Measurements from ENCODE around the gene RPL36AL. TPM values are rescaled to one million over a fixed set of nuclear protein-coding genes. Genes with fewer than 3 reads are reported as not detected.

Gene RPL36AL
- total and polyA plus RNA-seq, 11 donors, result 107 to 512 (median 140) TPM

- no peak for TF ChIP-seq POLR2A (IDR thresholded peaks at IDR 0.05)
- TF ChIP-seq CTCF (IDR thresholded peaks at IDR 0.05), result no peak
- ATAC-seq, result no peak
- Histone ChIP-seq H3K4me3 (no peak overlapping the region), H3K36me3 (peaks cover 0 to 26% (median 9%) of the 10 kb centered on the region in 9 donors), H3K9me3 (no peaks in the 10 kb centered on the region), H3K4me1 (peaks cover 0 to under 1% (median 0%) of the 10 kb centered on the region in 12 donors), H3K27ac (no peak overlapping the region), H3K27me3 (no peaks in the 10 kb centered on the region)
- 93 to 97% (median 95%) methylated on average over 4 of the region's 4 CpGs for WGBS, 4 donors
- intact Hi-C loops (cut with DNase I), result no loop called here
- DNase-seq, result no peak
Measured at GRCh38 chr14:49612251-49612650, 8.2 kb downstream of the RPL36AL start.

GRCh38 chr14:49607583-49607982 is 12.8 kb downstream of the RPL36AL start:
- Histone ChIP-seq H3K9me3 (no peaks in the 10 kb centered on the region), H3K27me3 (no peaks in the 10 kb centered on the region), H3K36me3 (peaks cover 0 to 49% (median 6%) of the 10 kb centered on the region in 9 donors), H3K27ac (no peak overlapping the region), H3K4me3 (no peak overlapping the region), H3K4me1 (no peaks in the 10 kb centered on the region)
- ATAC-seq (no peak), DNase-seq (no peak)
- TF ChIP-seq CTCF (IDR thresholded peaks at IDR 0.05) (no peak), POLR2A (IDR thresholded peaks at IDR 0.05) (no peak)
- 89 to 98% (median 97%) methylated on average over 6 of the region's 6 CpGs for WGBS, 4 donors
- intact Hi-C loops (cut with DNase I), result no loop called here

GRCh38 chr14:49598485-49599300 is 21.7 kb downstream of the RPL36AL start, which contains the start of gene LRR1:
TSS of gene LRR1 (plus strand) at chr14:49598940. CDS start at chr14:49599021, 81 bp downstream.
- no peaks in the 10 kb centered on the region for H3K9me3 ChIP-seq
- H3K4me3 ChIP-seq, result peak within 1 kb of the TSS; percentile 63 to 97 (median 78)
- TF ChIP-seq POLR2A (IDR thresholded peaks at IDR 0.05) (peak in 1 of 2 donors; percentile 29), CTCF (IDR thresholded peaks at IDR 0.05) (peak in 2 of 12 donors; percentile 23)
- peaks cover 0 to 13% (median 0%) of the 10 kb centered on the region in 9 donors for H3K36me3 ChIP-seq
- 0 to 1% (median 0%) methylated on average over 45 to 77 of the region's 77 CpGs for WGBS, 4 donors
- ATAC-seq (peak; percentile 86 to 92 (median 90)), DNase-seq (peak; percentile 82 to 93 (median 88))
- no peaks in the 10 kb centered on the region for H3K27me3 ChIP-seq
- intact Hi-C loops (cut with DNase I), result loop anchor here in 2 of 10 donors (1.0 to 2.0 kb wide), 2 partner anchors 11 to 22 kb away; partner anchors contain the start of genes MGAT2 (in 1 of the 2) and RPL36AL (in 1 of the 2)
- peak within 1 kb of the TSS; percentile 83 to 98 (median 92) for H3K27ac ChIP-seq
- H3K4me1 ChIP-seq, result peaks cover 0 to 42% (median 7%) of the 10 kb centered on the region in 12 donors

GRCh38 chr14:49598189-49598484 is 22.3 kb downstream of the RPL36AL start:
- ATAC-seq (peak in 3 of 4 donors; percentile 6 to 33 (median 27)), DNase-seq (peak in 2 of 5 donors; percentile 29 to 34)
- no peak for TF ChIP-seq POLR2A (IDR thresholded peaks at IDR 0.05)
- no peak for TF ChIP-seq CTCF (IDR thresholded peaks at IDR 0.05)
- Histone ChIP-seq H3K4me3 (peak overlapping the region; percentile 63 to 97 (median 78)), H3K4me1 (peaks cover 0 to 42% (median 7%) of the 10 kb centered on the region in 12 donors), H3K36me3 (peaks cover 0 to 10% (median 0%) of the 10 kb centered on the region in 9 donors), H3K27ac (peak overlapping the region; percentile 83 to 98 (median 92)), H3K27me3 (no peaks in the 10 kb centered on the region), H3K9me3 (no peaks in the 10 kb centered on the region)
- intact Hi-C loops (cut with DNase I), result loop anchor here in 2 of 10 donors (1.0 to 2.0 kb wide), 2 partner anchors 11 to 23 kb away; partner anchors contain the start of genes MGAT2 (in 1 of the 2) and RPL36AL (in 1 of the 2)
- WGBS, 4 donors, result 0 to 1% (median 0%) methylated on average over 15 of the region's 15 CpGs

Measured in heart left ventricle (tissue), 16 donors.